ENCODE measurements around the gene ZNF397.

ZNF397 gene

DNA sequence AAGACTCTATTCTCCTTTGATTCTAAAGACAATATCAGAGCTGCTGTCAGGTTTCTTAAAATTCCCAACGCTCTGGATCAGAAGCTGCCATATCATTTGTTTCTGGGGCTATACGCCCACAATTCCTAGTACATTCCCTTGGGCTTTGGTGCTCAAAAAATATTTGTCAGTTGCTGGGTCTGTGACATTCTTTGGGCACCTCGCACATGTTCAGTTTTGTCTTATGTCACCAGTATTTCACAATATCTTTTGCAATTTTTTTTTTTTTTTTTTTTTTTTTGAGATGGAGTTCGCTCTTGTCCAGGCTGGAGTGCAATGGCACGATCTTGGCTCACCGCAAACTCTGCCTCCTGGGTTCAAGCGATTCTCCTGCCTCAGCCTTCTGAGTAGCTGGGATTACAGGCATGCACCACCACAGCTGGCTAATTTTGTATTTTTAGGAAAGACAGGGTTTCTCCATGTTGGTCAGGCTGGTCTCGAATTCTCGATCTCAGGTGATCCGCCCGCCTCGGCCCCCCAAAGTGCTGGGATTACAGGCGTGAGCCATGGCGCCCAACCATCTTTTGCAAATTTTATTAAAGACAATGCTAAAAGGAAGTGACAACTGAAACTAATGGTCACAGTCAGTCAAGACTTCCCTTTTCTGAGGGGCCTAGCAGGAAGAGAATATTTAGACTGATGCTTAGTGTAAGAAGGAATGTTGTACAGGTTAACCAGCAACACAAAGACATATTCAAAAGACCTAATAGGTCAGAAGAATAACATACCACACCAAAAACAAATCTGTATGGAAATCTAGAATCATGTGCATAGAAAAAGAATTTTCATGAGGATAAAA lies 6.8 kb downstream of the ZNF397 start:
- DNase-seq = no peak

DNA sequence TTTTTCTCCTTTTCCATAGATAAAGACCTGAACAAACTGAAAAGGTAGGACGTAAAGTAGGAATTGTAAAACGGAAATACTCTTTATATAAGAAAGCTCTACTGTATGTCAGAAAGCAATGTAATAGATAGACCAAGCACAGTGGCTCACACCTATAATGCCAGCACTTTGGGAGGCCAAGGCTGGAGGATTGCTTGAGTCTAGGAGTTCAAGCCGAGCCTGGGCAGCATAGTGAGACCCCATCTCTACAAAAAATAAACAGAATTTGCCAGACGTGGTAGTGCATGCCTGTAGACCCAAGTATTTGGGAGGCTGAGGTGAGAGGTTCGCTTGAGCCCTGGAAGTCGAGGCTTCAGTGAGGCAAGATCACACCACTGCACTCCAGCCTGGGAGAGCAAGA lies 7.6 kb downstream of the ZNF397 start:
- no peak for DNase-seq

DNA sequence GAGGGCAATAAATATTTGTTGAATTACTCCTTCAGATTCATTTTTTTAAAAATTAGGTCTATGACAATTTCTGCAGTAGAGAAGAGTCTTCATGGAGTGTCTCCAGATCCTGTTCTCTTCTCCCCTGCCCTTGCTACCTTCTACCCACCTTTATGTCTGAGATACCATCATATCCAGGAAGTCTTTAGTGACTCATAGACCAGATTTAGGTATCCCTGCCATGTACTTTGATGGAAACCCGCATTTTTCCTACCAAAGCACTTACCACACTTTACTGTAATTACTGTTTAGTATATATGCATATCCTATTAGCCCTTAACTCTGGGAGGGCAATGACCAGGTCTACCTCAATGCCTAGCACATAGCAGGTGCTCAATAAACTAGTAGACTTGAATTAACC lies 11.6 kb downstream of the ZNF397 start:
- DNase-seq = no peak

DNA sequence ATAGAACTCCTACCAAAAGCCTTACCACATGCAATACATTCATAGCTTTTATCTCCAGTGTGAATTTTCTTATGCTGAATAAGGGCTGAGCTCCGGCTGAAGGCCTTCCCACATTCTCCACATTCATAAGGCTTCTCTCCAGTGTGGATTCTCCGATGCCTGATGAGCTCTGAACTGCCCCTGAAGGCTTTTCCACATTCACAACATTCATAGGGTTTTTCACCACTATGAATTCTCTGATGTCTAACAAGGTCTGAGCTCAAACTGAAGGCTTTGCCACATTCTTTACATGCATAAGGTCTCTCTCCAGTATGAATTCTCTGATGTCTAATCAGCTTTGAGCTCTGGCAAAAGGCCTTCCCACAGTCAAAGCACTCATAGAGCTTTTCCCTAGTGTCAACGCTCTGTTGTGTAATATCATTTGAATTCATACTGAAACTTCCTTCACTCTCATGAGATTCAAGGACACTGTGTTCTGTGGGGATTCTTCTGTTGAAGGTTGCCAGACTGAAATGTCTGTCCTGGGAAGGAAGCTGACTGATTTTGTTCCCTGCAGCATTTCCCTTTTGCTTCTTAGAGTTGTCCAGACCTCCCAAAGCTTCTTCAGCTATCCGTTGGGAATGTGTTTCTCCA lies 12.9 kb downstream of the ZNF397 start:
- no peak for DNase-seq

DNA sequence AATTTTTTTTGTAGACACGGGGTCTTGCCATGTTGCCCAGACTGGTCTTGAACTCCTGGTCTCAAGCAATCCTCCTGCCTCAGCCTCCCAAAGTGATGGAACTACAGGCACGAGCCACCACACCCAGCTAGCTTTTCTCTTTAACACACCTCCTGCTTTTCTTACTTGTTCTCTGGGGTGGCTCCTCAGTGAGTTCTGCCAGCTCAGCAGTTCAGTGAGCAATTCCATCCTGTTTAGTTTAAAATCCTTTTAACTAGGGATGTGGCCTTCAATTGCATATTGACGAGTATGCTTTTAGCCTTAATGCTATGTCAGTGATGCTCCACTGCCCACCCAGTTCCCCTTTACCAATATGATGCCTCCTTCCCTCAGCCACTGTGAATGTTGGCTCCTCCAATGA lies 16.1 kb downstream of the ZNF397 start:
- no peak for DNase-seq

DNA sequence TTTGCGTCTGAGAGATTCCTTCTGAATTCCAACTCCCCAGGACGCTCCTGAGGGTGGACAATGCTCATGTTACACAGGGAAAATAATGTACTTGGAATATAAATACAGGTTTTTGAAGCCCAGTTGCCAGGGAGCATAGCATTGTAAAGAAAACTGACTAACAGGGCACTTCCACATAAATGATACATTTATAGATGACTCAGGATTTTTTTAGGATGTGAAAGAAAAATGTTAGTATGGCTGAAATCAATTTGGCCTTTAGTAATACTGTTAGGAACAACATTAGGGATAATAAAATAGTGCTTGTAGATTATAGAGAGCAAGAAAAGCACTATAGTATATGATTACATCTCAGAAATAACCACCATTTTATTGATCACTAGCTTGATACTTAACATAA lies 23.6 kb downstream of the ZNF397 start:
- DNase-seq = no peak

DNA sequence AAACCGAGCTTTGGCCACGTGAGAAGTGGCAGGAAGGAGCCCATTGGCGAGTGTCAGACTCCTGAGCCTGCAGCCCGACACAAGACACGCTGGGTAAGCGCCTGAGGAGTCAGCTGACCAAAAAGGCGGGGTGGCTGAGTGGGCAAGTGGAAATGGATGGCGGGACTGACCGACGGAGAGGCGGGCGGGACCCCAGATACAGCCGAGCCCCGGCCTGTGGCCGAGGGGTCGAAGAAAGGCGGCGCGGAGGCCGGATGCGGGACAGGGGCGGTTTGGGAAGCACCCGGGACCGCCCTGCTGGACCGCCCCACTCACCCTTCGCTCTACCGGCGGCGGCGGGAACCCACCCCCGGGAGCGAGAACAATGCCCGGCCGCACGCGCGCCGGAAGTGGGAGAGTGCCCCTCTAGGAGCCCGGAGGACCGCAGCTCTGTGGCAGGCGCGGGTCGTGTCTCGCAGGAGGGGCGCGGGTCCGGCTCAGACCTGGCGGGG lies 26.4 kb downstream of the ZNF397 start:
- peak; percentile 72 for DNase-seq

DNA sequence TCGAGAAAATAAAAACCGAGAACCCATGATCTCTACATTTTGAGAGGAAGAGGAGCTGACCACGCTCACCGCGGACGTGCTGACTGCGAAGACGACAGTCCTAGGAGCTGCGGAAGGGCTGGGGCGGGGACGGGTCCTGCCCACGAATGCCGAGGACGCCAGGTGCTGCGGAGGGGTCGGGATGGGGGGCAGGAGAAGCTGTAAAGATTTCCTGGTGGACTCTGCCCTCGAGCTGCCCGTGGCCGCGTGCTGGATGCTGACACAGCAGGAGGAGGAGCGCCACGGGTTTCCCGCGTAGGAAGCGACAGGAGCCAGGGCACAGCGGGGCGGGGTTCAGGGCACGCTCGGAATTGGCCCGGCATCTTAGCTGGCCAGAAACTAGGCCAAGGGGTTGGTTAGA lies 27.0 kb downstream of the ZNF397 start:
- peak; percentile 27 for DNase-seq

DNA sequence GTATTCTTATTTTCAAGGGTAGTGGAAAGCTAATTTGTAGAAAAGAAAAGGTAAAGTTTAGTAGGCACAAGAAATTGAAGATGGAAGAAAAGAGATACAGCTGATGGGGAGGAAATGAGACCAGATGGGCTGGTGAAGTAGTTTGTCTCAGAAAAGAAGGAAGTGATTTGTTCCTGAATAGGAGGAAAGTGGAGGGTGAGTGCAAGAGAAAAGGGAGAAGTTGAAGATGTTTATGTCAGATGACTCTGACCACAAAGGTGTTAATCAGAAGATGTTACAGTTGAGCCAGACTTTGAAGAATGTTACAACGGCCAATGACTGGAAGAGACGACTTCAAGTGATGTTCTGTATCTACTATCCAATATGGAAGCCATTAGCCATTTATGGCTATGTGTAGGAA lies 28.0 kb downstream of the ZNF397 start:
- no peak for DNase-seq

DNA sequence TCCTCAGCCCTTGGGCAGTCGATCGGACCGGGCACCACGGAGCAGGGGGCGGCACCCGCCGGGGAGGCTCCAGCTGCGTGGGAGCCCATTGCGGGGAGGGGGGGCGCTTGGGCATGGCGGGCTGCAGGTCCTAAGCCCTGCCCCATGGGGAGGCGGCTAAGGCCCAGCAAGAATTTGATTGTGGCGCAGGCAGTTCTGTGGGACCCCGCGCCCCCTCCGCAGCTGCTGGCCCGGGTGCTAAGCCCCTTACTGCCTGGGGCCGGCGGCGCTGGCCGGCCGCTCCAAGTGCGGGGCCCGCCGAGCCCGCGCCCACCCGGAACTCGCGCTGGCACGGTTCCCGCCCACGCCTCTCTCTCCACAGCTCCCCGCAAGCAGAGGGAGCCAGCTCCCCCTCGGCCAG lies 30.8 kb downstream of the ZNF397 start:
- no peak for DNase-seq

DNA sequence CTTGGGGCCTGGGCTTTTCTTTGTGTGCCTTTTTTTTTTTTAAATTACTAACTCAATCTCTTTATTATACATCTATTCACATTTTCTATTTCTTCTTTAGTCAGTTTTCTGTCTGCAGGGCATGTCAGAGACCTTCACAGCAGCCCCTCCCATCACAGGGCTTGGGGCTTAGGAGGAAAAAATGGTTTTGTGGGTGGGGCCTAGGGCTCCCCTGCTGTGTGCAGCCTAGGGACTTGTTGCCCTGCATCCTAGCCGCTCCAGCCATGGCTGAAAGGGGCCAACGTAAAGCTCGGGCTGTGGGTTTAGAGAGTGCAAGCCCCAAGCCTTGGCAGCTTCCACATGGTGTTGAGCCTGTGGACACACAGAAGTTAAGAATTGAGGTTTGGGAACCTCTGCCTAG lies 35.4 kb downstream of the ZNF397 start:
- DNase-seq = no peak

DNA sequence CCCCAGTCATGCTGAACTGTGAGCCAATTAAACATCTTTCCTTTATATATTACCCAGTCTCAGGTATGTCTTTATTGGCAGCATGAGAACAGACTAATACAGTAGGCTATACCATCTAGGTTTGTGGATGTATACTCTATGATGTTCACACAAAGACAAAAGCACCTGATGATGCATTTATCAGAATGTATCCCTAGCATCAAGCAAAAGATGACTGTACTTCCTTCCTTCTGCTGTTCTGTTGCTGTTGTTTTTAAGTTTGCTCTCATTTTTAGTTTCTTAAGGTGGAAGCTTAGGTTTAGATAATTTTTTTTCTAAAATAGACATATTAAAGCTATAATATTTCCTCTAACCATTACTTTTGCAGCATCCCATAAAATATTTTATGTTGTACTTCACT lies 36.8 kb downstream of the ZNF397 start:
- no peak for DNase-seq

DNA sequence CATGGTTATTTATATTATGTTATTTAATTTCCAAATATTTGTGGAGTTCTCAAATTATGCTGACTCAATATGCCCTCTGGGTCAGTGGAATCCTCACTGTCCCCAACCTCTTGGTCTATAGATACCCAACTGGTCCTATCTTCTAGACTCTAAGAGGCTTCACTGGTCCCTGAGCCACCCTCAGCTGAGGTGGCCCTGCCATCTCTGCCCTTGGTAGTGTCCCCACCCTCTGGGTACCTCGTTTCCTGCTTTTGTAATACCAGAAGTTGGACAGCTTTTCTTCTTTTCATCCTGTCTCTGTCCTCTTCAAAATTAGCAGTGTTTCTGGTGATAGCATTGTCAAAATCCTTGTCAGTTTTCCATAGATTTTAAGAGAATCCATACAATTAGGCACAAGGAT lies 37.3 kb downstream of the ZNF397 start:
- DNase-seq = no peak

DNA sequence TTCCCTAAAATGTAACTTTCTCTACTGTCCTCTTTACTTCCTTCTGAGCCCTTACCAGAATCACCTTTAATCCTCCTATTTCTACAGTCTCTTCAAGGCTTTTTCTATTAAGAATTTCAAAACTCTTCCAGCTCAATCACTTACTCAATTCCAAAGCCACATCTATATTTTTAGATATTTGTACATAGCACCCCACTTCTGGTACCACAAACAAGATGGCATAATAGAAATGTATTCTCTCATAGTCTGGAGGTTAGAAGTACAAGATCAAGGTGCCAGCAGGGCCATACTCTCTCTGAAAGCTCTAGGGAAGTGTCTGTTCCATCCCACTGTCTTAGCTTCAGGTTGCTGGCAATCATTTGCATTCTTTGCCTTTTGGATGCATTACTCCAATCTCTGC lies 38.1 kb downstream of the ZNF397 start:
- no peak for DNase-seq

DNA sequence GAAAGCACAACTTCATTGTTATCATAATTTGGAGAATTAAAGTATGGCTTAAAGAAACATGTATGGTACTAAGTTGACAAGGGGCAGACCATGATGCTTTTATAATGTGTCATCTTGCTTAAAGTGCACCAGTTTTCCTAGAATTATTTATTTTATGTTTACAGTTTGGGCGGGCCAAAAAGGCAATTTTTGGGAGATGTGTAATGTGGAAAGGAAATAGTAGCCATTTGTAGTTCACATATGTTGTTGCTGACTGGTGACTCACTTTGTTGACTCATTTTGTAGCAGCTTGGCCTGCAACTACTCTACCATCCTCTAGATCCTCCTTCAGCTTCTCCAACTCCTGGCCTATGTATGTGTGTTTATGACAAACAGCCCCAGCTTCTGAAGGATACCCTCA lies 41.5 kb downstream of the ZNF397 start:
- DNase-seq = no peak

DNA sequence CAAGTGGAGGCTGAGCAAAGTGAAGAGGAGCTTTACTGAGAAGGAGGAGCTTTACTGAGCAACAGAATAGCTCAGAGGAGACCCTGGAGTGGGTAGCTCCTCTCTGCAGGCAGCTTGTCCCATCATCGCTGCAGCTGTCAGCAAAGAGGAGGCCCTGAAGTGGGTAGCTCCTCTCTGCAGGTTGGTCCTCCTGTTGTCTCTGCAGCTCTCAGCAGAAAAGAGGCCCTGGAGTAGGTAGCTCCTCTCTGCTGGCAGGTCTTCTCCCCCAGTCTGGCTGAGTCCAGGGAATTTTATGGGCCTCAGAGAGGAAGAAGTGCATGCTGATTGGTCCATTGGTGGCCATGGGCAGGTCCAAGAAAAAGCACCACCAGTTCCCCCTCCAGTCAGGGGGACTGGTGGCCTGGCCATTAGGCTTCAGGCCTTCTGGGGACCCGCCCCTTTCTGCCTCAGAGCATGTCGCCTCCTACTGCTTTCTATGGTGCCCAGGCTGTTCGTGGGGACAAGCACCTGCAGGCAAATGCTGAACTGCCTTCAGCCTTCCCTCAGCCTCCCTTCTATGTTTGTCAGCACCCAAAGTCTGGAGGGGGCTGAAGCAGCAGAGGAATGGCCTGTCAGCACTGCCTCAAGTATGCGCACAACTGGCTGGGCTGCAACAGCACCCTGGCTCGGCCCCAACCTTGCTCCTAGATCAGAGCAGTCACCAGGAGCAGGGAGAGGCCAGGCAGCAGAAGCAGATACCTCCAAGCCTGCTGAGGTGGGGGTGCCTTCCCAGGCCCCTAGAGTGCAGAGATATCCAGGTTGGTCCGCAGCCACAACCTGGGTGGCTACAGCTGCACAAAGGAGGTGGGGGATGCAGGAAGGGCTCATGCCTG lies 43.3 kb downstream of the ZNF397 start:
- no peak for DNase-seq

DNA sequence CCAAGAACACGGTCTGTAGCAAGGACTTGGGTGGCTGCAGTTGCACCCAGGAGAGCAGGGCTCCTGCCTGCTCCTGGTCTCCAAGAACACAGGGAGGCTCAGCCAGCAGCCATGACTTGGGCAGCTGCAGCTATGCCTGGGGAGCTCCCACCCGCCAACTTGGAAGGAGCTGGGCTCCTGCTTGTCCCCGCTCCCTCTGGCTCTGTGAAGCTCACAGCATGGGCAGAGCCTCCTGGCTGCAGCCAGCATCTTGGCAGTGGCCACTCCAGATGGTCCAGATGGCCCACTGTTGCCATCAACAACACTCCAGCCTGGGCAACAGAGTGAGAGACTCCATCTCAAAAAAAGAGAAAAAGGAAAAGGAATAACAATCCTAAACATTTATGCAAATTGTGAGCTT lies 44.0 kb downstream of the ZNF397 start:
- DNase-seq = no peak

DNA sequence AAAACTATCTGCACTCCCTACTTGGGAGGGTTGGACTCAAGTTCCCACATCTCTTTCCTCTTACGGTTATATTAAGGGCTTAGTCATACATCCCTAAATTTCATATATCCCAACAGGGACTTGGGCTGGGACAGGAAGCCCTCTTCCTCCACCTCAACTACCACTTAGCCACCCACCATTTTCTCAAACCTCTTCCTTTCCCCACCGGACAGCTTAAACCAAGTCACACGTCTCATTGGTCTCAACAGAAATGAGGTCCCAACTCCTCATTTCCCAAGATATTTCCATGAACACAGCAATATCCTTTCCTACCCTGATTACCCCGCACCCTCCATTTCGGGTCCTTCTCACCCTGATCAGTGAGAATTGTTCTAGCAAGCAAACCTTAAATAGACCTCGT lies 48.5 kb downstream of the ZNF397 start:
- no peak for DNase-seq

DNA sequence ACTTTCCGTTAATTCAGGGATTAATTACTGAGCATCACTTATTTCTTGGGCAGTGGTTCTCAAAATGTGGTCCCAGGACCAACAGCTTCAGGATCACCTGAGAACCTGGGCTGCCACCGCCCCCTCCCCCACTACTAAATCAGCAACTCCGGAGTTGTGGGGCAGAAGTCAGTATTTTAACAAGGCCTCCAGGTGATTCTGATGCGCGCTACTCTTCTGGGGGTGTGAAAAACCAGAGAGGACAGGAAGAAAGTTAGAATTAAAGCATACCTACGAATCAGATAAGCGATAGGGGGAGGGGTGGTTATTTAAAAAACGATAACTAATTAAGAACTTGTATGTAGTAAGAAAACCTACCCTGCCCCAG lies 48.9 kb downstream of the ZNF397 start:
- peak; percentile 46 for DNase-seq

DNA sequence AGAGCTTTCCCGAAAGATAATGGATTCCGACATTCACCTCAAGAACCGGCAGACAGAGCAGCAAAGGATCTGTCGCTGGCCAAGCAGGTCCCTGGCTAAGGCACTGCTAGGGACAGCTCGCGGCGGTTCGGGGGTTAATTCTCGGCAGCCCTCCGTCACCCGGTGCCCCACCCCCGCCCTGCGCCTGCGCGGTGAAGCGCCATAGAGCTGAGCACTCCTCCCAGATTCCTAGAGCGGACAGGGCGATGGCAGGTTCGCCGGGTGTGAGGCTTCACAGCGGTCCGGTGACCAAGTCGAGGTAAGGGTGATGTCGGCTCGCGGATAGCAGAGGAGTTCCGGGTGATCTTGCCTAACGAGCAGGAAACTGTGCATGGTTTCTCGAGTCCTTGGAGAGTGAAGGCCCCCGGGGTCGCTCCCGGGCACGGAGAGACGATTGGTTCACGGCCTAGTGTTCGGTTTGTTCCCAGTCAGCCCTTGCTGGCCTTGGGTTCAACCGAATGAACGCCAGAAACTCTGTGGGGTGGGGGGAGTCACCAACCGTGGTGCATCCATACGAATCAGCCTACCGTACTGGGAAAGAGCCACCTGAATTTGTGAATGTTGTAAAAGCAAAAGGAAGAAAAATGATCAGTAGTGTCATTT lies 49.4 kb downstream of the ZNF397 start, which contains the start of gene ZSCAN30:
ZSCAN30 (minus strand) TSS at position 136 of the 642 bp plus-strand sequence. CDS start 25,877 bp downstream, outside the sequence.
- peak; percentile 95 for DNase-seq

DNA sequence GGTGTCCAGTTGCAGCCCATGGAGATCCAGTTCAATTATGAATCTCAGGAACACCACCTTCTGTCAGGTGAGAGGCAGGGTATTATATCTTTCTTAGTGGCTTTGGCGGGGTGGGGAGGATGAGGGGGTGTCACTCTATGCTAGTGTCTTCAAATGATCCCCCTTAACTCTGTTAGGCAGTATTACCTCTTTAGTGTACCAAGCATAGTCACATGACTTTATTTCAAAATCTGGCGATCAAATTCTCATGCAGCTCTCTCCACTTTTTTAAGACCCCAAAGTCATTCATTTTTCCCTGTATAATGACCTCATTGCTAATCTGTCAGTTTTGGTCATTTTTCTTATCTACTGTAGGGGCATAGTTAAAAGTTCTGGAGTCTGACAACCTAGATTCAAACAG lies 50.3 kb downstream of the ZNF397 start:
- DNase-seq = no peak

DNA sequence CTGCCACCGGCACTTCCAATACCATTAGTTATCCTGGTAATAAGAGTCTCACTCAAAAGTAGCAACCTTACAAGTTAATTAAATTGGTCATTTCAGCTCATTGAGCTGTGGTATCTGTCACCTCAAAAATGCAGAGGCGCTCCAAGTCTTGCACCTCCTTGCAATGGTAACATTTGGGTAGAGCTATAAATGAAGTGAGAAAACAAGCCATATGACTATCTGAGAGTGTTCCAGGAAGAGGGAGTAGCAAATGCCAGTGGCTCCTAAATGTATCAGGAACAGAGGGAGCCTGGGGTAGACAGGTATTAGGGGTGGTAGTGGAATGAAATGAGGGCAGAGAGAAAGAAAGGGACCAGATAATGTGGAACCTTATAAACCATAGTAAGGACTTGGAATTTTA lies 55.2 kb downstream of the ZNF397 start:
- DNase-seq = no peak

DNA sequence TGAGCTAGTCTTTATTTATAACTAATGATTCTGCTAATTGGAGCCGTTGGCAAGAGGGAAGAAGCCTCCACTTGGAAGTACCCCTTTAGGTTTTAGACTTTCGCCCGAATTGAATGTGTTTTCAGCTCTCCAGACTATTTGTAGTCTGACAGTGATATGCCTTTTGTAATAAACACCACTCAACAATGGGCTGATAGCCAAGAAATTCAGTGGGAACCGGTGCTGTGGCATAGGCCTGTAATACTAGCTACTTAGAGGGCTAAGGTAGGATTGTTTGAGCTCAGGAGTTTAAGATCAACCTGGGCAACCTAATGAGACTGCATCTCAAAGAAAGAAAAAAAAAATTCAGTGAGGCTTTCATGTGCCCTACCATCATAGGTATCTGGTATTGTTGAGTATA lies 62.8 kb downstream of the ZNF397 start:
- no peak for DNase-seq
